Muscle of back (tissue), 11 donors: ENCODE data around the gene CFAP53. TPM values are rescaled to one million over a fixed set of nuclear protein-coding genes. Genes with fewer than 3 reads are reported as not detected.

ENCODE experiments used
- DNase-seq, 3 donors: peaks; one replicate each; pipeline versions ENCODE4 v3.0.0 to v3.0.0-alpha.2; 2013
- polyA plus RNA-seq, 10 donors: library from polyadenylated mRNA; unstranded; fragments of 120-200 nt; gene quantifications; one replicate each; pipeline ENCODE4 v1.2.1, GENCODE V29; 2013; ENCODE audit not compliant: insufficient read length in 10 of 10

The CFAP53 gene
- polyA plus RNA-seq, 10 donors = 0.19 to 0.62 (median 0.25) TPM; not detected in 1

- peak in 2 of 3 donors; percentile 9 to 27 for DNase-seq
Observed at GRCh38 chr18:50194631-50195532, 71.4 kb downstream of the CFAP53 start, which contains the start of gene MYO5B. TSS of gene MYO5B (minus strand) at chr18:50195147. CDS start at chr18:50194793, 354 bp downstream.

GRCh38 chr18:50193796-50194630, 72.3 kb downstream of the CFAP53 start:
- peak in 1 of 3 donors; percentile 18 for DNase-seq

- DNase-seq = no peak
Observed at GRCh38 chr18:50192995-50193795, 73.1 kb downstream of the CFAP53 start.

GRCh38 chr18:50190926-50191325, 75.4 kb downstream of the CFAP53 start:
- no peak for DNase-seq

GRCh38 chr18:50190236-50190635, 76.1 kb downstream of the CFAP53 start:
- no peak for DNase-seq

GRCh38 chr18:50189160-50189559, 77.1 kb downstream of the CFAP53 start:
- no peak for DNase-seq

- DNase-seq = no peak
Observed at GRCh38 chr18:50188652-50189051, 77.6 kb downstream of the CFAP53 start.

GRCh38 chr18:50187659-50188058, 78.6 kb downstream of the CFAP53 start:
- DNase-seq = no peak

GRCh38 chr18:50186385-50186784, 79.9 kb downstream of the CFAP53 start:
- no peak for DNase-seq

GRCh38 chr18:50183556-50183955, 82.7 kb downstream of the CFAP53 start:
- no peak for DNase-seq

GRCh38 chr18:50182511-50182910, 83.8 kb downstream of the CFAP53 start:
- no peak for DNase-seq

- no peak for DNase-seq
Observed at GRCh38 chr18:50181590-50181989, 84.7 kb downstream of the CFAP53 start.

GRCh38 chr18:50179465-50179864, 86.8 kb downstream of the CFAP53 start:
- no peak for DNase-seq

- no peak for DNase-seq
Observed at GRCh38 chr18:50177294-50177992, 88.9 kb downstream of the CFAP53 start.

Other genes with a start within 250 kb of the CFAP53 start
- 1 to 10 TPM; 1.1 to 4.1 (median 1.7) TPM for gene MYO5B, start 71.3 kb downstream of the CFAP53 start, polyA plus RNA-seq
- gene MBD1, start 15.0 kb upstream of the CFAP53 start, polyA plus RNA-seq = 10 to 100 TPM; 28.7 to 43.3 (median 39.5) TPM
- gene CXXC1, start 21.2 kb upstream of the CFAP53 start, polyA plus RNA-seq = 10 to 100 TPM; 26.6 to 41.8 (median 34.1) TPM
- gene SKA1, start 108.6 kb upstream of the CFAP53 start, polyA plus RNA-seq = 1 to 10 TPM; 2.9 to 7.3 (median 4.4) TPM